HepG2 (cell line): ENCODE data around the gene CLDN7. TPM values are rescaled to one million over a fixed set of nuclear protein-coding genes. Genes with fewer than 3 reads are reported as not detected.

ENCODE experiments used
- ARID2 ChIP-seq: sonication (generic); formaldehyde crosslinking; IDR thresholded peaks from 2 replicates; pipeline ENCODE4 v1.8.1; 2022; ENCODE audit warnings: mild to moderate bottlenecking, missing genetic modification reagents, borderline replicate concordance
- CEBPZ ChIP-seq: IDR thresholded peaks from 2 replicates; pipeline ENCODE4 v1.6.1; 2012; ENCODE audit warnings: low read length, improper control_type of control experiment
- DDIT3 ChIP-seq: sonication (generic); formaldehyde crosslinking; IDR thresholded peaks from 2 replicates; pipeline ENCODE4 v1.4.0; 2020; ENCODE audit warnings: mild to moderate bottlenecking, missing genetic modification reagents
- HBP1 ChIP-seq: IDR thresholded peaks from 2 replicates; pipeline ENCODE4 v1.6.1; 2016; ENCODE audit warnings: low read depth, control low read depth
- MAX ChIP-seq: IDR thresholded peaks from 2 replicates; pipeline ENCODE4 v1.6.1; 2012; ENCODE audit warnings: inconsistent platforms
- STAT6 ChIP-seq: sonication (generic); formaldehyde crosslinking; IDR thresholded peaks from 2 replicates; pipeline ENCODE4 v1.4.0; 2020; ENCODE audit warnings: missing genetic modification reagents, mild to moderate bottlenecking, borderline replicate concordance
- ZNF562 ChIP-seq: sonication (generic); formaldehyde crosslinking; IDR thresholded peaks from 2 replicates; pipeline ENCODE4 v1.8.0; 2022; ENCODE audit warnings: missing genetic modification reagents, borderline replicate concordance
- ZNF574 ChIP-seq: sonication (generic); formaldehyde crosslinking; IDR thresholded peaks from 2 replicates; pipeline ENCODE4 v1.4.0; 2020; ENCODE audit warnings: missing genetic modification reagents
- polyA plus RNA-seq, 8 experiments: library from polyadenylated mRNA; depleted of rRNA in 3 of 8; stranded (reverse) in 7 of 8; unstranded in 1 of 8; fragments of >200 nt; fragmentation: Illumina TruSeq in 4 of 8; extraction: Trizol in 4 of 8; gene quantifications; 2 replicates each; pipeline versions ENCODE4 v1.2.1 to v1.2.3, GENCODE V29; 2011 to 2016; ENCODE audit warnings: low read depth in 4 of 8, missing spikeins in 1 of 8, mixed read lengths in 1 of 8; ENCODE audit not compliant: insufficient read depth in 1 of 8
- total RNA-seq, 5 experiments: library from RNA; depleted of rRNA; stranded (reverse); fragments of >200 nt; fragmentation: Illumina TruSeq; extraction: Trizol; gene quantifications; 2 replicates each; pipeline ENCODE4 v1.2.3, GENCODE V29; 2016; ENCODE audit warnings: low read depth in 1 of 5

The CLDN7 gene
- total and polyA plus RNA-seq, 2 of the 13 experiments (the other 11 are each of a cell fraction or from before 2014, with no cell fraction given) = not detected

- TF ChIP-seq ZNF574 (CRISPR knock-in tag) = no peak
- no peak for TF ChIP-seq STAT6 (CRISPR knock-in tag)
- no peak for TF ChIP-seq CEBPZ
- TF ChIP-seq MAX = no peak
- no peak for TF ChIP-seq DDIT3 (CRISPR knock-in tag)
- no peak for TF ChIP-seq ARID2
- no peak for TF ChIP-seq ZNF562 (CRISPR knock-in tag)
- no peak for TF ChIP-seq HBP1 (CRISPR knock-in tag)
These were observed 33.4 kb downstream of the CLDN7 start (continued) for GRCh38 chr17:7228920-7229319.
